ENCODE measurements around the gene ANXA6. TPM values are rescaled to one million over a fixed set of nuclear protein-coding genes. Genes with fewer than 3 reads are reported as not detected.

Gene ANXA6
- polyA plus RNA-seq, 1 of the 3 experiments (the other 2 are of a cell fraction) = 87.5 TPM

DNA sequence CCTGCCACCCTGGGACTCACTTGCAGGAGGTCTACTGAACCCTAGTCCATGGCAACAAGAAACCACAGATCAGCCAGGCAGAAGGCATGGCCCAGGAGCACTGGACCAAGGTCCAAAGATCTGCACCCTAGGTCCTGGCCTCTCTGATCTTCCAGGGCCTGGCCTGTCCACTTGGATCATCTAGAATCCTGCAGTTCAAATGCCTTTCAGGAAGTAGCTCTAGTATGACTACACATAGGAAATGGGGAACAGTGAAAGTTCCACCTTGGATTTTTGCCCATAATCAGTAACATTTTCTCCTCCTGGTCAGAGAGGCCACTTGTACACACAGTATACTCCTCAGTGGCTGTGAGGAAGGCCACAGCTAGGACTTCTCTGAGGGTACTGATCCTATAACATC is 11.5 kb downstream of the ANXA6 start:
- Histone ChIP-seq H3K36me3 (replicated peaks in 1 of 2; ENCODE audit: control insufficient read depth in 1 of 2, insufficient read depth in 2 of 2, low read length in 1 of 2) (peaks cover 0 to 17% of the 10 kb centered on the region in 2 experiments), H3K27ac (ENCODE audit: low read depth in 2 of 2, low read length in 1 of 2) (no peak overlapping the region), H4K20me1 (ENCODE audit: insufficient read depth) (peaks cover 11% of the 10 kb centered on the region; the same call in 1 of the 2 replicates), H3K27me3 (ENCODE audit: insufficient read depth) (no peaks in the 10 kb centered on the region), H2AFZ (ENCODE audit: low read depth) (no peak overlapping the region), H3K9me2 (no peaks in the 10 kb centered on the region), H3K79me2 (ENCODE audit: insufficient read depth) (peaks cover 18% of the 10 kb centered on the region; the same call in 1 of the 2 replicates), H3K4me2 (no peak overlapping the region), H3K9me3 (no peaks in the 10 kb centered on the region), H3F3A (replicated peaks; ENCODE audit: insufficient read depth) (no peaks in the 10 kb centered on the region), H3K4me3 (ENCODE audit: low read depth in 2 of 2, low read length in 1 of 2) (no peak overlapping the region), H3K4me1 (ENCODE audit: control insufficient read depth in 1 of 2, insufficient read depth in 2 of 2, low read depth in 1 of 2, low read length in 1 of 2) (peaks cover 10% of the 10 kb centered on the region in 2 experiments; a peak in 2 of 4 replicates), H3K9ac (no peak overlapping the region)
- POLR2A ChIA-PET = no interaction called here
- DNase-seq = no peak
- CTCF ChIA-PET = interaction anchor here (1.0 to 32.5 kb wide), 5 partner anchors 8 to 31 kb away, joined by 3 to 540 read pairs (median 3); no protein-coding TSS in a partner anchor
- TF ChIP-seq CHD2 (IDR thresholded peaks at IDR 0.05; ENCODE audit: low read length, partially characterized antibody) = no peak
- no peak for TF ChIP-seq SIN3A (IDR thresholded peaks at IDR 0.05; ENCODE audit: borderline replicate concordance, low read depth, low read length)
- TF ChIP-seq MXI1 (IDR thresholded peaks at IDR 0.05; ENCODE audit: low read depth, low read length) = no peak
- no peak for TF ChIP-seq TAF1 (IDR thresholded peaks at IDR 0.05; ENCODE audit: borderline replicate concordance, low read depth, low read length)
- TF ChIP-seq TCF12 (IDR thresholded peaks at IDR 0.05) = no peak
- no peak for TF ChIP-seq TEAD4 (IDR thresholded peaks at IDR 0.05; ENCODE audit: borderline replicate concordance, insufficient read depth)
- TF ChIP-seq MEF2A (IDR thresholded peaks at IDR 0.05; ENCODE audit: borderline replicate concordance, low read depth) = no peak
- no peak for TF ChIP-seq RCOR1 (IDR thresholded peaks at IDR 0.05; ENCODE audit: low read length)
- no peak for TF ChIP-seq IRF3 (IDR thresholded peaks at IDR 0.05; ENCODE audit: low read depth, low read length)
- TF ChIP-seq POLR2AphosphoS5 (IDR thresholded peaks at IDR 0.05; ENCODE audit: low read depth, low read length) = no peak
- no peak for TF ChIP-seq ELF1 (IDR thresholded peaks at IDR 0.05)
- no peak for TF ChIP-seq USF1 (IDR thresholded peaks at IDR 0.05; ENCODE audit: borderline replicate concordance, low read depth)
- TF ChIP-seq, protein P1, sequence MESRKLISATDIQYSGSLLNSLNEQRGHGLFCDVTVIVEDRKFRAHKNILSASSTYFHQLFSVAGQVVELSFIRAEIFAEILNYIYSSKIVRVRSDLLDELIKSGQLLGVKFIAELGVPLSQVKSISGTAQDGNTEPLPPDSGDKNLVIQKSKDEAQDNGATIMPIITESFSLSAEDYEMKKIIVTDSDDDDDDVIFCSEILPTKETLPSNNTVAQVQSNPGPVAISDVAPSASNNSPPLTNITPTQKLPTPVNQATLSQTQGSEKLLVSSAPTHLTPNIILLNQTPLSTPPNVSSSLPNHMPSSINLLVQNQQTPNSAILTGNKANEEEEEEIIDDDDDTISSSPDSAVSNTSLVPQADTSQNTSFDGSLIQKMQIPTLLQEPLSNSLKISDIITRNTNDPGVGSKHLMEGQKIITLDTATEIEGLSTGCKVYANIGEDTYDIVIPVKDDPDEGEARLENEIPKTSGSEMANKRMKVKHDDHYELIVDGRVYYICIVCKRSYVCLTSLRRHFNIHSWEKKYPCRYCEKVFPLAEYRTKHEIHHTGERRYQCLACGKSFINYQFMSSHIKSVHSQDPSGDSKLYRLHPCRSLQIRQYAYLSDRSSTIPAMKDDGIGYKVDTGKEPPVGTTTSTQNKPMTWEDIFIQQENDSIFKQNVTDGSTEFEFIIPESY (IDR thresholded peaks at IDR 0.05; ENCODE audit: borderline replicate concordance, low read depth) = no peak
- TF ChIP-seq, protein P2, sequence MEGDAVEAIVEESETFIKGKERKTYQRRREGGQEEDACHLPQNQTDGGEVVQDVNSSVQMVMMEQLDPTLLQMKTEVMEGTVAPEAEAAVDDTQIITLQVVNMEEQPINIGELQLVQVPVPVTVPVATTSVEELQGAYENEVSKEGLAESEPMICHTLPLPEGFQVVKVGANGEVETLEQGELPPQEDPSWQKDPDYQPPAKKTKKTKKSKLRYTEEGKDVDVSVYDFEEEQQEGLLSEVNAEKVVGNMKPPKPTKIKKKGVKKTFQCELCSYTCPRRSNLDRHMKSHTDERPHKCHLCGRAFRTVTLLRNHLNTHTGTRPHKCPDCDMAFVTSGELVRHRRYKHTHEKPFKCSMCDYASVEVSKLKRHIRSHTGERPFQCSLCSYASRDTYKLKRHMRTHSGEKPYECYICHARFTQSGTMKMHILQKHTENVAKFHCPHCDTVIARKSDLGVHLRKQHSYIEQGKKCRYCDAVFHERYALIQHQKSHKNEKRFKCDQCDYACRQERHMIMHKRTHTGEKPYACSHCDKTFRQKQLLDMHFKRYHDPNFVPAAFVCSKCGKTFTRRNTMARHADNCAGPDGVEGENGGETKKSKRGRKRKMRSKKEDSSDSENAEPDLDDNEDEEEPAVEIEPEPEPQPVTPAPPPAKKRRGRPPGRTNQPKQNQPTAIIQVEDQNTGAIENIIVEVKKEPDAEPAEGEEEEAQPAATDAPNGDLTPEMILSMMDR (IDR thresholded peaks at IDR 0.05) = no peak
- no peak for TF ChIP-seq JUND (IDR thresholded peaks at IDR 0.05)
- TF ChIP-seq FOSL2 (IDR thresholded peaks at IDR 0.05; ENCODE audit: borderline replicate concordance, low read depth) = no peak
- TF ChIP-seq FOXM1 (IDR thresholded peaks at IDR 0.05; ENCODE audit: low read depth) = no peak
- TF ChIP-seq, protein P3, sequence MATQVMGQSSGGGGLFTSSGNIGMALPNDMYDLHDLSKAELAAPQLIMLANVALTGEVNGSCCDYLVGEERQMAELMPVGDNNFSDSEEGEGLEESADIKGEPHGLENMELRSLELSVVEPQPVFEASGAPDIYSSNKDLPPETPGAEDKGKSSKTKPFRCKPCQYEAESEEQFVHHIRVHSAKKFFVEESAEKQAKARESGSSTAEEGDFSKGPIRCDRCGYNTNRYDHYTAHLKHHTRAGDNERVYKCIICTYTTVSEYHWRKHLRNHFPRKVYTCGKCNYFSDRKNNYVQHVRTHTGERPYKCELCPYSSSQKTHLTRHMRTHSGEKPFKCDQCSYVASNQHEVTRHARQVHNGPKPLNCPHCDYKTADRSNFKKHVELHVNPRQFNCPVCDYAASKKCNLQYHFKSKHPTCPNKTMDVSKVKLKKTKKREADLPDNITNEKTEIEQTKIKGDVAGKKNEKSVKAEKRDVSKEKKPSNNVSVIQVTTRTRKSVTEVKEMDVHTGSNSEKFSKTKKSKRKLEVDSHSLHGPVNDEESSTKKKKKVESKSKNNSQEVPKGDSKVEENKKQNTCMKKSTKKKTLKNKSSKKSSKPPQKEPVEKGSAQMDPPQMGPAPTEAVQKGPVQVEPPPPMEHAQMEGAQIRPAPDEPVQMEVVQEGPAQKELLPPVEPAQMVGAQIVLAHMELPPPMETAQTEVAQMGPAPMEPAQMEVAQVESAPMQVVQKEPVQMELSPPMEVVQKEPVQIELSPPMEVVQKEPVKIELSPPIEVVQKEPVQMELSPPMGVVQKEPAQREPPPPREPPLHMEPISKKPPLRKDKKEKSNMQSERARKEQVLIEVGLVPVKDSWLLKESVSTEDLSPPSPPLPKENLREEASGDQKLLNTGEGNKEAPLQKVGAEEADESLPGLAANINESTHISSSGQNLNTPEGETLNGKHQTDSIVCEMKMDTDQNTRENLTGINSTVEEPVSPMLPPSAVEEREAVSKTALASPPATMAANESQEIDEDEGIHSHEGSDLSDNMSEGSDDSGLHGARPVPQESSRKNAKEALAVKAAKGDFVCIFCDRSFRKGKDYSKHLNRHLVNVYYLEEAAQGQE (IDR thresholded peaks at IDR 0.05; ENCODE audit: low read depth, low read length) = no peak
- TF ChIP-seq GABPA (IDR thresholded peaks at IDR 0.05; ENCODE audit: low read depth) = no peak

All from SK-N-SH (cell line).